ENCODE measurements around the gene GOLGB1.
"Not testable (repeated sequence)": the region's sequence is repeated elsewhere in the genome, so short reads cannot be mapped to it uniquely, and the experiment has no call there.

GOLGB1 gene

GRCh38 chr3:121749276-121750086 is at the start of gene GOLGB1:
GOLGB1 (minus strand) TSS chr3:121749741; CDS start chr3:121730971, 18,770 bp downstream.
- peak; percentile 99 for DNase-seq (ENCODE audit: low spot score)

GRCh38 chr3:121796970-121797369 is 47.4 kb upstream of the GOLGB1 start:
- DNase-seq (ENCODE audit: low spot score): no peak

- DNase-seq (ENCODE audit: low spot score): no peak
Observed at GRCh38 chr3:121794264-121794983, 44.9 kb upstream of the GOLGB1 start.

GRCh38 chr3:121793078-121793477 is 43.5 kb upstream of the GOLGB1 start:
- DNase-seq (ENCODE audit: low spot score): no peak

- DNase-seq (ENCODE audit: low spot score): no peak
Observed at GRCh38 chr3:121786485-121786884, 36.9 kb upstream of the GOLGB1 start.

GRCh38 chr3:121782784-121783183 is 33.2 kb upstream of the GOLGB1 start:
- not testable (repeated sequence) for DNase-seq (ENCODE audit: low spot score)

- DNase-seq (ENCODE audit: low spot score): no peak
Observed at GRCh38 chr3:121781611-121782010, 32.1 kb upstream of the GOLGB1 start.

GRCh38 chr3:121775095-121775494 is 25.6 kb upstream of the GOLGB1 start:
- not testable (repeated sequence) for DNase-seq (ENCODE audit: low spot score)

GRCh38 chr3:121769246-121769645 is 19.7 kb upstream of the GOLGB1 start:
- DNase-seq (ENCODE audit: low spot score): no peak

GRCh38 chr3:121768452-121768851 is 18.9 kb upstream of the GOLGB1 start:
- DNase-seq (ENCODE audit: low spot score): no peak

- DNase-seq (ENCODE audit: low spot score): no peak
Observed at GRCh38 chr3:121759541-121760202, 10.1 kb upstream of the GOLGB1 start.

GRCh38 chr3:121758727-121759450 is 9.3 kb upstream of the GOLGB1 start:
- no peak for DNase-seq (ENCODE audit: low spot score)

GRCh38 chr3:121757812-121758545 is 8.4 kb upstream of the GOLGB1 start:
- no peak for DNase-seq (ENCODE audit: low spot score)

- DNase-seq (ENCODE audit: low spot score): no peak
Observed at GRCh38 chr3:121757087-121757811, 7.7 kb upstream of the GOLGB1 start.

- DNase-seq (ENCODE audit: low spot score): no peak
Observed at GRCh38 chr3:121752772-121753171, 3.2 kb upstream of the GOLGB1 start.

- no peak for DNase-seq (ENCODE audit: low spot score)
Observed at GRCh38 chr3:121752261-121752660, 2.7 kb upstream of the GOLGB1 start.

GRCh38 chr3:121750087-121750415 is 510 bp upstream of the GOLGB1 start:
- no peak for DNase-seq (ENCODE audit: low spot score)

GRCh38 chr3:121748680-121749275 is 763 bp downstream of the GOLGB1 start:
- peak; percentile 56 for DNase-seq (ENCODE audit: low spot score)

- no peak for DNase-seq (ENCODE audit: low spot score)
Observed at GRCh38 chr3:121747976-121748375, 1.6 kb downstream of the GOLGB1 start.

GRCh38 chr3:121743106-121743505 is 6.4 kb downstream of the GOLGB1 start:
- DNase-seq (ENCODE audit: low spot score): not testable (repeated sequence)
